Choroid plexus epithelial cell (primary cell): ENCODE data around the gene KRT24.
A peak's percentile ranks its signal among the peaks of the same experiment; 100 is the strongest.

Experiments
- DNase-seq: peaks from one replicate; pipeline ENCODE4 v3.0.0-alpha.2; 2010; ENCODE audit warnings: low read depth
- H3K4me3 ChIP-seq: 2 replicates; pipeline ENCODE4 v1.5.1; 2011; ENCODE audit warnings: low read depth, mild to moderate bottlenecking, control low read depth, low read length, moderate library complexity
- CTCF ChIP-seq: conservative IDR thresholded peaks from 2 replicates; pipeline ENCODE4 v1.5.1; 2011; ENCODE audit warnings: low read depth, mild to moderate bottlenecking, control low read depth, inconsistent platforms, low read length, moderate library complexity

Gene KRT24

GRCh38 chr17:40659911-40660310, 43.6 kb downstream of the KRT24 start:
- DNase-seq = no peak
- no peak overlapping the region for H3K4me3 ChIP-seq
- no peak for TF ChIP-seq CTCF

DNA sequence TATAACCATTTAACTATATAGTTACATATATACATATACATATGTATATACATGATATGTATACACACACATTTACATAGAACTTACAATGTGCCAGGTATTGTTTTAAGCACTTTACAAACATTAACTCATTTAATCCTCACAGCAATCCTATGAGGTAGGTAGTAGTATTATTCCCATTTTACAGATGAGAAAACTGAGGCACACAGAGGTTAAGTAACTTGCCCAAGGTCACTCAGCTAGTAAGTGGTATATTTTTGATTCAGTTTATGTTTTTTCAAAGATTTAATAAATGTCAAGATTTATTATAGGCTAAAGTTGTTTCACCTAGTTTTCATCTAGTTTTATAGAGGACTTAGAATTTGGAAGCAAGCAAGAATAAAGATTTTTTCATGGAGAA, 45.2 kb downstream of the KRT24 start:
- no peak for DNase-seq
- no peak for TF ChIP-seq CTCF
- no peak overlapping the region for H3K4me3 ChIP-seq

- no peak overlapping the region for H3K4me3 ChIP-seq
- no peak for TF ChIP-seq CTCF
- no peak for DNase-seq
Observed at GRCh38 chr17:40651939-40652338, 51.6 kb downstream of the KRT24 start.

GRCh38 chr17:40648384-40648968, 55.1 kb downstream of the KRT24 start:
- TF ChIP-seq CTCF = no peak
- peak overlapping the region; percentile 73 for H3K4me3 ChIP-seq
- peak; percentile 15 for DNase-seq
